GM12892 (cell line): ENCODE results near the gene CHCHD3.

Source experiments
- POLR2A ChIP-seq: IDR thresholded peaks from 2 replicates; pipeline ENCODE4 v1.6.1; 2011; ENCODE audit warnings: low read depth, low read length, control low read depth
- POLR2AphosphoS5 ChIP-seq: IDR thresholded peaks from 2 replicates; pipeline ENCODE4 v1.6.1; 2011; ENCODE audit warnings: low read depth, low read length, control low read depth

DNA sequence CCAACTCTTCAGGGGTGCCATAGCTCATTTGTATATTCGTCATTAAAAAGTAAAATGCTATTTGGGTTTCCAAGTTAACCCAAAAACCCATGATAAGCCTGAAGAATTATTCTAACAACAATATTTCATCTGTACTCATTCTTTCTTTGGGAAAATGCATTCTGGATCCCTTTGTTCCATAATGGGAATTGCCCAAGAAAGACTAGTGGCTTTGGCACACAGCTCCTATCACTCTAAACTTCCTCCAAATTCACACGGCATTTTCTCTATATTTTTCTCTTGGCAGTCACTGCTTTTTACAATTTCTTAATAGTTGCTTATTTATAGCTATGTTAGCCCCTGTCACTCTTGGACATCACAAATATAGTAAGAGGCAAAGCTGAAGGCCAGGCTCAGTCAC lies 29.1 kb downstream of the CHCHD3 start:
- no peak for TF ChIP-seq POLR2A
- TF ChIP-seq POLR2AphosphoS5 = no peak
